Gastroesophageal sphincter (tissue), 4 donors: ENCODE measurements around the gene PHF12. TPM values are rescaled to one million over a fixed set of nuclear protein-coding genes. Genes with fewer than 3 reads are reported as not detected.

Experiments used
- ATAC-seq: fragments of 150-250 bp; one replicate; pipeline ENCODE4 v1.9.1; 2016; ENCODE audit warnings: mild to moderate bottlenecking, moderate library complexity
- H3K27ac ChIP-seq, 4 donors: fragments of 200-600 bp; sonication (generic) in 3 of 4; 1 replicate in 3 of 4; 2 replicates in 1 of 4; pipeline ENCODE4 v1.5.1; 2016 to 2019
- H3K27me3 ChIP-seq: fragments of 200-600 bp; sonication (generic); one replicate; pipeline ENCODE4 v1.5.1; 2019
- H3K36me3 ChIP-seq, 2 donors: fragments of 200-600 bp; sonication (generic); one replicate each; pipeline ENCODE4 v1.5.1; 2019; ENCODE audit warnings: control low read depth in 1 of 2
- H3K4me1 ChIP-seq, 3 donors: fragments of 200-600 bp; sonication (generic); 1 replicate in 2 of 3; 2 replicates in 1 of 3; pipeline ENCODE4 v1.5.1; 2016 to 2019; ENCODE audit warnings: control low read depth in 2 of 3
- H3K4me3 ChIP-seq, 2 donors: fragments of 200-600 bp; sonication (generic); one replicate each; pipeline ENCODE4 v1.5.1; 2019; ENCODE audit warnings: mild to moderate bottlenecking in 1 of 2, moderate library complexity in 1 of 2
- H3K9me3 ChIP-seq, 3 donors: fragments of 200-600 bp; sonication (generic); one replicate each; pipeline ENCODE4 v1.5.1; 2017 to 2019; ENCODE audit warnings: control low read depth in 2 of 3
- EP300 ChIP-seq: sonication (generic); formaldehyde crosslinking; IDR thresholded peaks from one replicate; pipeline ENCODE4 v1.6.1; 2017; ENCODE audit warnings: antibody characterized with exemption, mild to moderate bottlenecking
- POLR2A ChIP-seq, 2 donors: fragments of 450-650 bp; IDR thresholded peaks; one replicate each; pipeline ENCODE4 v1.6.1; 2017; ENCODE audit warnings: antibody characterized with exemption in 2 of 2, mild to moderate bottlenecking in 2 of 2, moderate library complexity in 1 of 2
- POLR2AphosphoS5 ChIP-seq: sonication (generic); formaldehyde crosslinking; IDR thresholded peaks from one replicate; pipeline ENCODE4 v1.6.1; 2017; ENCODE audit warnings: antibody characterized with exemption
- WGBS, 2 donors: methylation state at CpG; one replicate each; pipeline ENCODE4 v1.1.5; 2018; ENCODE audit warnings: low coverage in 1 of 2; 5-methylcytosine and 5-hydroxymethylcytosine counted together
- total RNA-seq, 4 donors: library from RNA; depleted of rRNA; stranded (reverse); fragments of >200 nt; gene quantifications; one replicate each; pipeline ENCODE4 v1.1.0, GENCODE V29; 2016
- TF ChIP-seq, protein P1 (sequence below), 4 experiments: fragments of 200-600 bp in 2 of 4; fragments of 450-650 bp in 2 of 4; sonication (generic) in 1 of 4; IDR thresholded peaks; one replicate each; pipeline ENCODE4 v1.5.1; 2017 to 2019; ENCODE audit warnings: antibody characterized with exemption in 4 of 4, mild to moderate bottlenecking in 2 of 4, moderate library complexity in 2 of 4

Gene PHF12
- total RNA-seq, result 10 to 100 TPM; 20.2 to 46.9 (median 37.8) TPM

GRCh38 chr17:28951428-28951990 is at the start of gene PHF12:
TSS of gene PHF12 (minus strand) at chr17:28951518. CDS start at chr17:28950960, 558 bp downstream.
- WGBS, 2 donors, result 0% methylated on average over 1 to 3 of the region's 51 CpGs
- Histone ChIP-seq H3K9me3 (no peaks in the 10 kb centered on the region), H3K4me3 (peak within 1 kb of the TSS; percentile 96), H3K27me3 (no peaks in the 10 kb centered on the region), H3K36me3 (no peaks in the 10 kb centered on the region), H3K27ac (peak within 1 kb of the TSS; percentile 95 to 100 (median 98)), H3K4me1 (peaks cover 0 to 46% (median 21%) of the 10 kb centered on the region in 3 donors)
- TF ChIP-seq EP300 (no peak), POLR2AphosphoS5 (peak; percentile 87), POLR2A (IDR thresholded peaks at IDR 0.05) (peak; percentile 79)
- TF ChIP-seq, protein P1, sequence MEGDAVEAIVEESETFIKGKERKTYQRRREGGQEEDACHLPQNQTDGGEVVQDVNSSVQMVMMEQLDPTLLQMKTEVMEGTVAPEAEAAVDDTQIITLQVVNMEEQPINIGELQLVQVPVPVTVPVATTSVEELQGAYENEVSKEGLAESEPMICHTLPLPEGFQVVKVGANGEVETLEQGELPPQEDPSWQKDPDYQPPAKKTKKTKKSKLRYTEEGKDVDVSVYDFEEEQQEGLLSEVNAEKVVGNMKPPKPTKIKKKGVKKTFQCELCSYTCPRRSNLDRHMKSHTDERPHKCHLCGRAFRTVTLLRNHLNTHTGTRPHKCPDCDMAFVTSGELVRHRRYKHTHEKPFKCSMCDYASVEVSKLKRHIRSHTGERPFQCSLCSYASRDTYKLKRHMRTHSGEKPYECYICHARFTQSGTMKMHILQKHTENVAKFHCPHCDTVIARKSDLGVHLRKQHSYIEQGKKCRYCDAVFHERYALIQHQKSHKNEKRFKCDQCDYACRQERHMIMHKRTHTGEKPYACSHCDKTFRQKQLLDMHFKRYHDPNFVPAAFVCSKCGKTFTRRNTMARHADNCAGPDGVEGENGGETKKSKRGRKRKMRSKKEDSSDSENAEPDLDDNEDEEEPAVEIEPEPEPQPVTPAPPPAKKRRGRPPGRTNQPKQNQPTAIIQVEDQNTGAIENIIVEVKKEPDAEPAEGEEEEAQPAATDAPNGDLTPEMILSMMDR (IDR thresholded peaks at IDR 0.05), result peak in 1 of 4 experiments; percentile 11
- peak; percentile 89 for ATAC-seq

- Histone ChIP-seq H3K4me3 (no peak overlapping the region), H3K36me3 (no peaks in the 10 kb centered on the region), H3K27ac (no peak overlapping the region), H3K27me3 (peaks cover 52% of the 10 kb centered on the region), H3K9me3 (no peaks in the 10 kb centered on the region), H3K4me1 (peaks cover 0 to 10% (median 4%) of the 10 kb centered on the region in 3 donors)
- ATAC-seq, result no peak
- 78 to 96% methylated on average over 4 to 5 of the region's 5 CpGs for WGBS, 2 donors
- TF ChIP-seq POLR2A (IDR thresholded peaks at IDR 0.05) (no peak), EP300 (no peak), POLR2AphosphoS5 (no peak)
- TF ChIP-seq, protein P1 (IDR thresholded peaks at IDR 0.05), result no peak
Observed at GRCh38 chr17:29000973-29001372, 49.7 kb upstream of the PHF12 start.

GRCh38 chr17:28999206-28999605 is 47.9 kb upstream of the PHF12 start:
- no peak for ATAC-seq
- no CpG with 5 or more reads among the region's 5 CpGs for WGBS, 2 donors
- H3K36me3 ChIP-seq, result no peaks in the 10 kb centered on the region
- H3K4me3 ChIP-seq, result no peak overlapping the region
- H3K4me1 ChIP-seq, result no peaks in the 10 kb centered on the region
- H3K27ac ChIP-seq, result no peak overlapping the region
- TF ChIP-seq POLR2A (IDR thresholded peaks at IDR 0.05), result no peak
- no peak for TF ChIP-seq EP300
- TF ChIP-seq POLR2AphosphoS5, result no peak
- TF ChIP-seq, protein P1 (IDR thresholded peaks at IDR 0.05), result no peak
- peaks cover 46% of the 10 kb centered on the region for H3K27me3 ChIP-seq
- H3K9me3 ChIP-seq, result no peaks in the 10 kb centered on the region

GRCh38 chr17:28997806-28998205 is 46.5 kb upstream of the PHF12 start:
- Histone ChIP-seq H3K36me3 (no peaks in the 10 kb centered on the region), H3K4me1 (no peaks in the 10 kb centered on the region), H3K27me3 (peaks cover 41% of the 10 kb centered on the region), H3K4me3 (no peak overlapping the region), H3K9me3 (no peaks in the 10 kb centered on the region), H3K27ac (no peak overlapping the region)
- no peak for ATAC-seq
- no CpG with 5 or more reads among the region's 1 CpG for WGBS, 2 donors
- TF ChIP-seq EP300, result no peak
- TF ChIP-seq, protein P1 (IDR thresholded peaks at IDR 0.05), result no peak
- no peak for TF ChIP-seq POLR2AphosphoS5
- no peak for TF ChIP-seq POLR2A (IDR thresholded peaks at IDR 0.05)

GRCh38 chr17:28996554-28997096 is 45.3 kb upstream of the PHF12 start:
- Histone ChIP-seq H3K36me3 (no peaks in the 10 kb centered on the region), H3K27ac (no peak overlapping the region), H3K4me1 (no peaks in the 10 kb centered on the region), H3K27me3 (peaks cover 36% of the 10 kb centered on the region), H3K4me3 (no peak overlapping the region), H3K9me3 (no peaks in the 10 kb centered on the region)
- TF ChIP-seq POLR2AphosphoS5 (no peak), EP300 (no peak), POLR2A (IDR thresholded peaks at IDR 0.05) (no peak)
- TF ChIP-seq, protein P1 (IDR thresholded peaks at IDR 0.05), result no peak
- 61% methylated on average over 2 of the region's 5 CpGs; no CpG with 5 or more reads in 1 of the 2 donors for WGBS, 2 donors
- ATAC-seq, result no peak
